Activated CD4-positive, alpha-beta T cell treated with anti-CD3 and anti-CD28 coated beads for 4 hours (primary cell): ENCODE results near the gene COL1A2.

Experiments used
- DNase-seq, 2 donors: peaks; one replicate each; pipeline ENCODE4 v3.0.0-alpha.2; 2020

Gene COL1A2

DNA sequence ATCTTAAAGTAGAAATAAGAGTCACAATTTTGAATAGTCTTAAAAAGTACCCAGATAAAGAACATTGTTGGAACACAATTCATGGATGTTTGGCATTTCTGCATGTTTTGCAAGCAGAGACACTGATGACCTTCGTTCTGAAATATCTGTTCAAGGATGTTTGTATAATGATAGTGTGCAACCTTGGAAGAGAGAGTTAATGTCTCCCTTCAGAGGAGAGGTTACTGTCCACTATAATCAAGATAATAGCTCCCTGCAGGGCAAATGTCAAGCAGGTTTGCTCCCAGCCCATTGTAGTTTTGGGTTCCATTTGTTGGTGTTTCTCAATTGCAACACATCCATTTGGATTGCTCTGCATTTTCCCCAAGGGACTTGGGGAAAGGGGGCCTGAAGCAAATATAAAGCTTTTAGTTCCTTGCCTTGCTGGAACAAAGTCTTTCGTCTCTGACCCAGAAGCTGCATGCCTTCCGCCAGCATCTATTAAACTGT is 45.2 kb downstream of the COL1A2 start:
- DNase-seq, result no peak

GRCh38 chr7:94440451-94441039 is 45.9 kb downstream of the COL1A2 start:
- DNase-seq, result no peak

GRCh38 chr7:94441138-94441537 is 46.4 kb downstream of the COL1A2 start:
- DNase-seq, result no peak

GRCh38 chr7:94442639-94443038 is 47.9 kb downstream of the COL1A2 start:
- no peak for DNase-seq

DNA sequence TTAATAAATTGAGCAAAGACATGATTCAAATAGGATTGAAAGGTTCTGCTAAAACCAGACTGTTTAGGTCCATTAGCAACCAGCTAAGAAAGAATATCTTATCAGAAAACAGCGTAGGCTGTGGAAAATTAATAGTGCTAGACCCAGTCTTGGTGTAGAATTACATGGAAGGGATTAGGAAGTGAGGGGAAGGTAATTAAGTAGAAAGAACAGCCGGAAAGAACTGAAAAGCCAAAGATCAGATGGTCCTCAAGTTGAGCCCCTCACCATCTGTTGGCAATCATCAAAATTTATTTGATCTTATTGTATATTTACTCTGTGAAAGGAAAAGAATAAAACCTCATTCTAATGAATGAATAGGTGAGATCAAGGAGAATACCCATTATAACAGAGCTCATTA is 50.1 kb downstream of the COL1A2 start:
- DNase-seq, result no peak

GRCh38 chr7:94445696-94446194 is 51.0 kb downstream of the COL1A2 start:
- DNase-seq, result no peak

- DNase-seq, result no peak
Observed at GRCh38 chr7:94446308-94446707, 51.6 kb downstream of the COL1A2 start.

DNA sequence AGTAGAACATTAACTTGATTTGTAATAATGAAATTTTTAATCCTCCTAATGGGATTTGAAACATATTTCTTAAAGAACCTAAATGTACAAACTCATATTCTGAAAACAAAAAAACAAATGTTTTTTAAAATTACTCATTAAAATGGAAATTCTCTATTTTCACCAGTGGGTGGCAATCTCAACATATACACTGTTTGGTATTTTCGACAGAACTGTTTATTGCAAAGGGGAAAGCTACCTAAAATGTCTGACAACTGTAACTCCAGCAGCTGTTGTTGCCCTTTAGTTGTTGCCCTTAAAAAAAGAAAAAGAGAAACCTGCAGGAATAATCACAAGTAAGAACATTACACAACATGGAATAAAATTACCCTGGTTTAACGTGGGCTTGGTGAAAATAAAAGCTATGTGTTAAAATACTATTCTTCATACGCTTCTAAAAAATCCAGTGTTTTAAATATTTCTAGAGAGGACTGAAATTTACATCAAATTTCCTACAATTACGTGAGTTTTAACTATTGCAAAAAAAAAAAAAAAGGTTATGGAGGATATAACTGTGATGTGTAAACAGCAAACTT is 54.5 kb downstream of the COL1A2 start:
- no peak for DNase-seq

GRCh38 chr7:94450044-94450697 is 55.5 kb downstream of the COL1A2 start:
- no peak for DNase-seq

GRCh38 chr7:94451187-94451586 is 56.5 kb downstream of the COL1A2 start:
- DNase-seq, result no peak

DNA sequence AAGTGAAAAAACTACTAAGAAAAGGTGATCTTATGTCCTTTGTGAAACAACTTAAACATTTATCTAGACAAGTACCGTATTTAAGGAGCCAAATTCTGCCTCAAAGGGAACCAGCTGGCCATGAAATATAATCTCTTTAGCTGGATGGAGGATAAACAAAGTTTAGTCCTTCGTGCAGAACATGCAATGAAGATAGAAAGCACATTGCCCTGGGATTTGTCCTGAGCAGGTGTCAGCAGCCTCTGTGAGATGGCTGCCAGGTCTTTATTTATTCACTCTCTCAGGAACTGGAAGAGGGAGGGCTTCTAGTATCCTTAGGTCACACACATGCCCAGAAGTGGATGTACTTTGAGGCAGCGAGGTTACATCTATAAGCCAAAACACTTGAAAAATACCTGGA is 57.5 kb downstream of the COL1A2 start:
- no peak for DNase-seq

DNA sequence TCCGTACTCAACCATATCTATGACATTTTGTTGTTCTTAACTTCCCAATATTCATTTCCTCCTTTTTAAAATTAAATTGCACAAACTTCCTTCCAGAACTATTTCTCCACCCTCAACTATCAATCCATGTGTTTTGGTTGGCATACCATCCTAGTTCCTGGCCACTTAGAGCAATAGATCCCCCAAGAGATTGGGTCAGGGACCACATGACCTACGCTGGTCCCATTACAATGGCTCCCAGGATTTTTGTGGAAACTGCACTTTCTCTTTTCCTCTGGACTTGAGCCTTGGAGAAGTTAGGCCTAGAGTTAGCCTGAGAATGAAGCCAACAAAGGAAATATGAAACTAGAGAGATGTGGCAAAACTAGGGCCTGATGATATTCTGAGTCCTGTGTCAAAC is 59.2 kb downstream of the COL1A2 start:
- no peak for DNase-seq

DNA sequence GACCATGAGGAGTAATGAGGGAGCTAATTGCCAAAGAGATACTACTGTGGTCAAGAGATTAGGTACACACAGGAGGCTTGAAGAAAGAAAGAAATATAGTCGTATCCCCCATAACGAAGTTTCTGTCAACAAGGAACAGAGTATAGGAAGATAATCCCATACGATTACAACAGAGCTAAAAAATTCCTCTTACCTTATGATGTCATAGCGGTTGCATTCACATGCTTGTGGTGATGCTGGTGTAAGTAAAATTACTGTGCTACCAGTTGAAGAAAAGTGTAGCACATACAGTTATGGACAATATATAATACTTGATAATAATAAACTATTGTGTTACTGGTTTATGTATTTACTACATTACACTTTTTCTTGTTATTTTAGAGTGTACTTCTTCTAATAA is 63.3 kb downstream of the COL1A2 start:
- DNase-seq, result no peak

DNA sequence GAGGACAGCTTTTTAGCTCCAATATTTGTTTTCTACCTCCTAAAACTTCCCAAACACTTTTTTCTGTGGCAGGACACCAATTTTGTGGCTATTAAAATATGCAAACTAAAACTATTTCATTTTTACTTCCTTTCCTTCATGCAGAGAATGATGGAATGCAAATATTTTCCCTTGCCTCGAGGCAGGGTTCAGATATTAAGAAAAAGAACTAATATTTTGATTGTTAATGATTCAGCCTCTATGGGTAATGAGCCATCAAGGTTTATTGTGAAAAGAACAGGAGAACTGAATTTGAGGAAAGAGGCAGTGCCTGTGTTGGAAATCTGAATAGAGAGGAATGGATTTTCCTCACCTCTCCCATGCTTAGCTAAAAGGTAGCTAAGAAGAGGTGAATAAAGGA is 71.8 kb downstream of the COL1A2 start:
- DNase-seq, result no peak

DNA sequence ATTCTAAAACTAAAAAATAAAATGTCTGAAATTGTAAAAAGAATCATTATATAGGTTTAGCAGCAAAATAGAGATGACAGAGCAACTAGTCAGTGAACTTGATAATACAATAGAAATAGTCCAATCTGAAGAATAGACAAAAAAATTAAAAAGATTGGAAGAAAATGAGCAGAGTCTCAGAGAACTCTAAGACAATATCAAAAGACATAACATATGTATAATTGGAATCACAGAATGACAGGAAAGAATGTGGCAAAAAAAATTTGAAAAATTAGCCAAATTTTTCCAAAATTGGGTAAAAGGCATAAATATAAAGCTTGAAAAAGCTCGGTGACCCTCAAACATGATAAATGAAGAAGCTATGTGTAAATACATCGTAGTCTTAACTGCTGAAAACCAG is 76.9 kb downstream of the COL1A2 start:
- DNase-seq, result no peak

GRCh38 chr7:94472608-94473007 is 77.9 kb downstream of the COL1A2 start:
- DNase-seq, result no peak

GRCh38 chr7:94476251-94476840 is 81.7 kb downstream of the COL1A2 start:
- DNase-seq, result no peak

DNA sequence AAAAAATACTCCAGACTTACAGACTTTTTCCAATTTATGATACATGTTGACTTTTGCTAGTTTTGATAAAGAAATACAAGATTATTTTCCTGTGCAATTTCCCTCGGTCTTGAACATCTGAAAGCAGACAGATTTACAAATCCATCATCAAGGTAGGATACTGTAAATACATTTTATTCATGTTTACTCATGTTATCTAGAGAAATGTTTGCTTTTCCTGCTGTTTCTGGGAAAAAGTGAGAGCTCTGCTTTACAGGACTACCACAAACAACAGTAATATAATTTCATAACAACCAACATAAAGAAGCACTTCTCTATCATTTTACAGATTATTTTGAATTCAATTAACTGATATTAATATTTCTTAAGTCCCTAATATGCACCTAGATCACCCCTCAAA is 83.2 kb downstream of the COL1A2 start:
- no peak for DNase-seq

DNA sequence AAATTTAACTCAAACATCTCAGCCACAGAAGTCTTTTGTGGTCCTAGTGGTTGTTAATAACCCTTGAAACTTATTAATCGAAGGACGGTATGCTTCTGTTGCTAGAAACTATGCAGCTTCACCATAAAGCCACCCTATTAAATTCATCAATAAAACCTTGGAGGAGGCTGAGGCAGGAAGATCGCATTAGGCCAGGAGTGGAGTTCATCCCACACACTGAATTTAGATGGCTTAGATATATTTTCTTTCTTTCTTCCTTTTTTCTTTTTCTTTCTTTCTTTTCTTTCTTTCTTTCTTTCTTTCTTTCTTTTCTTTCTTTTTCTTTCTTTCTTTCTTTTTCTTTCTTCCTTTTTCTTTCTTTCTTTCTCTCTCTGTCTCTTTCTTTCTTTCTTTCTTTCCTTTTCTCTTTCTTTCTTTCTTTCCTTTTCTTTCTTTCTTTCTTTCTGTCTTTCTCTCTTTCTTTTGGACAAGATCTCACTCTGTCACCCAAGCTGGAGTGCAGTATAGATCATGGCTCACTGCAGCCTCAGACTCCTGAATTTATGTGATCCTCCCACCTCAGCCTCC is 84.0 kb downstream of the COL1A2 start:
- DNase-seq, result no peak
